ENCODE results near the gene SNAP47.

DNA sequence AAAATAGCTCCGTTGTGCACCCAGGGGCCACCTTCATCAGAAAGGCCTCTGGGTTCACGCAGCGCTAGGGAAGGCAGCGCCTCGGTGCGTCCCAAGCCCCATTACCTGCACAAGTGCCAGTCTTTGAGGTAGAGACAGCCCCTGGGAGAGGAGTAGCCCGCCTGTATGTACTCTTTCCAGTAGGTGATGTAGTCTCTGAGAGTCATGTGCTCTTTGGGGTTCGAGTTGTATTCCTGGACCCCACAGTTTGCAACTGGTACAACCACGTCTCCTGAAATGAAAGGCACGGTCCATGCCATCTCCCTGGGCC is 734 bp upstream of the SNAP47 start:
- TF ChIP-seq, protein P1, sequence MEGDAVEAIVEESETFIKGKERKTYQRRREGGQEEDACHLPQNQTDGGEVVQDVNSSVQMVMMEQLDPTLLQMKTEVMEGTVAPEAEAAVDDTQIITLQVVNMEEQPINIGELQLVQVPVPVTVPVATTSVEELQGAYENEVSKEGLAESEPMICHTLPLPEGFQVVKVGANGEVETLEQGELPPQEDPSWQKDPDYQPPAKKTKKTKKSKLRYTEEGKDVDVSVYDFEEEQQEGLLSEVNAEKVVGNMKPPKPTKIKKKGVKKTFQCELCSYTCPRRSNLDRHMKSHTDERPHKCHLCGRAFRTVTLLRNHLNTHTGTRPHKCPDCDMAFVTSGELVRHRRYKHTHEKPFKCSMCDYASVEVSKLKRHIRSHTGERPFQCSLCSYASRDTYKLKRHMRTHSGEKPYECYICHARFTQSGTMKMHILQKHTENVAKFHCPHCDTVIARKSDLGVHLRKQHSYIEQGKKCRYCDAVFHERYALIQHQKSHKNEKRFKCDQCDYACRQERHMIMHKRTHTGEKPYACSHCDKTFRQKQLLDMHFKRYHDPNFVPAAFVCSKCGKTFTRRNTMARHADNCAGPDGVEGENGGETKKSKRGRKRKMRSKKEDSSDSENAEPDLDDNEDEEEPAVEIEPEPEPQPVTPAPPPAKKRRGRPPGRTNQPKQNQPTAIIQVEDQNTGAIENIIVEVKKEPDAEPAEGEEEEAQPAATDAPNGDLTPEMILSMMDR (IDR thresholded peaks at IDR 0.05; ENCODE audit: low read length), result no peak
- TF ChIP-seq EZH2 (IDR thresholded peaks at IDR 0.05; ENCODE audit: borderline replicate concordance, low read length), result no peak

All from OCI-LY1 (cell line).